Measurements from ENCODE around the gene FBXO30. TPM values are rescaled to one million over a fixed set of nuclear protein-coding genes. Genes with fewer than 3 reads are reported as not detected.

The FBXO30 gene
- total and polyA plus RNA-seq, 9 of the 15 experiments (the other 6 are each of a cell fraction or from before 2014, with no cell fraction given), result 3.6 to 12.8 (median 7.1) TPM

GRCh38 chr6:145758113-145758512 lies 56.5 kb downstream of the FBXO30 start:
- no peak overlapping the region for H2AFZ ChIP-seq (ENCODE audit: low read depth, low read length)
- TF ChIP-seq ZNF277 (CRISPR knock-in tag; IDR thresholded peaks at IDR 0.05; ENCODE audit: borderline replicate concordance) (0 out of 2 replicates have a peak, but pooled peaks have one; percentile 30), RREB1 (CRISPR knock-in tag; IDR thresholded peaks at IDR 0.05) (no peak), CBX1 (IDR thresholded peaks at IDR 0.05; ENCODE audit: low read depth) (no peak), KAT8 (IDR thresholded peaks at IDR 0.05; ENCODE audit: low read depth) (no peak), CHD1 (IDR thresholded peaks at IDR 0.05; ENCODE audit: low read length) (no peak)
- H3K79me2 ChIP-seq (ENCODE audit: control insufficient read depth, insufficient read depth, low read length), result no peaks in the 10 kb centered on the region
- H3K27ac ChIP-seq (ENCODE audit: extremely low read depth, low read depth, low read length), result no peak overlapping the region
- FAIRE-seq (no peak), DNase-seq (ENCODE audit: extremely low read depth in 1 of 4, low spot score in 3 of 4) (no peak), ATAC-seq (no peak)
- no TSS peak for BruUV-seq (replicated peaks)
- H4K20me1 ChIP-seq (replicated peaks; ENCODE audit: control insufficient read depth, insufficient read depth, low read length), result no peaks in the 10 kb centered on the region
- no peaks in the 10 kb centered on the region for H3K9me1 ChIP-seq (ENCODE audit: control insufficient read depth, insufficient read depth, low read length)
- 47% methylated on average over 4 of the region's 4 CpGs for WGBS (ENCODE audit: insufficient coverage, low coverage, missing lambda C conversion rate)
- H3K9ac ChIP-seq (ENCODE audit: insufficient read depth in 1 of 2, low read depth in 2 of 2, low read length in 2 of 2), result no peak overlapping the region
- no peak overlapping the region for H3K4me3 ChIP-seq
- H3K9me3 ChIP-seq (replicated peaks; ENCODE audit: control insufficient read depth, insufficient read depth, low read depth, low read length), result no peaks in the 10 kb centered on the region
- intact Hi-C loops (cut with micrococcal nuclease), result no loop called here
- H3K27me3 ChIP-seq (ENCODE audit: control insufficient read depth in 2 of 2, insufficient read depth in 2 of 2, low read length in 2 of 2), result no peaks in the 10 kb centered on the region
- H3K36me3 ChIP-seq (ENCODE audit: control insufficient read depth, insufficient read depth, low read length), result no peaks in the 10 kb centered on the region
- in situ Hi-C loops (cut with MboI), result no loop called here
- POLR2A ChIA-PET, result interaction anchor here (0.9 kb wide), 1 partner anchor 57 kb away, joined by 3 read pairs; the partner anchor contains the start of gene FBXO30
- H3K4me2 ChIP-seq (ENCODE audit: insufficient read depth, low read length), result no peak overlapping the region
- no peaks in the 10 kb centered on the region for H3K4me1 ChIP-seq (replicated peaks in 1 of 2; ENCODE audit: control insufficient read depth in 2 of 2, insufficient read depth in 2 of 2, low read length in 2 of 2)
- CTCF ChIA-PET (ENCODE audit: low intra/inter-chr PET ratio), result no interaction called here

All from K562 (cell line).